Measurements from ENCODE around the gene ACOT7.

- TF ChIP-seq, protein P1, sequence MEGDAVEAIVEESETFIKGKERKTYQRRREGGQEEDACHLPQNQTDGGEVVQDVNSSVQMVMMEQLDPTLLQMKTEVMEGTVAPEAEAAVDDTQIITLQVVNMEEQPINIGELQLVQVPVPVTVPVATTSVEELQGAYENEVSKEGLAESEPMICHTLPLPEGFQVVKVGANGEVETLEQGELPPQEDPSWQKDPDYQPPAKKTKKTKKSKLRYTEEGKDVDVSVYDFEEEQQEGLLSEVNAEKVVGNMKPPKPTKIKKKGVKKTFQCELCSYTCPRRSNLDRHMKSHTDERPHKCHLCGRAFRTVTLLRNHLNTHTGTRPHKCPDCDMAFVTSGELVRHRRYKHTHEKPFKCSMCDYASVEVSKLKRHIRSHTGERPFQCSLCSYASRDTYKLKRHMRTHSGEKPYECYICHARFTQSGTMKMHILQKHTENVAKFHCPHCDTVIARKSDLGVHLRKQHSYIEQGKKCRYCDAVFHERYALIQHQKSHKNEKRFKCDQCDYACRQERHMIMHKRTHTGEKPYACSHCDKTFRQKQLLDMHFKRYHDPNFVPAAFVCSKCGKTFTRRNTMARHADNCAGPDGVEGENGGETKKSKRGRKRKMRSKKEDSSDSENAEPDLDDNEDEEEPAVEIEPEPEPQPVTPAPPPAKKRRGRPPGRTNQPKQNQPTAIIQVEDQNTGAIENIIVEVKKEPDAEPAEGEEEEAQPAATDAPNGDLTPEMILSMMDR (IDR thresholded peaks at IDR 0.05), result no peak
- TF ChIP-seq POLR2A (IDR thresholded peaks at IDR 0.05), result no peak
Measured at GRCh38 chr1:6285336-6285735, 108.2 kb downstream of the ACOT7 start.

Measured in prostate gland (tissue), 2 donors.